ENCODE measurements around the gene VEZF1.

Gene VEZF1

DNA sequence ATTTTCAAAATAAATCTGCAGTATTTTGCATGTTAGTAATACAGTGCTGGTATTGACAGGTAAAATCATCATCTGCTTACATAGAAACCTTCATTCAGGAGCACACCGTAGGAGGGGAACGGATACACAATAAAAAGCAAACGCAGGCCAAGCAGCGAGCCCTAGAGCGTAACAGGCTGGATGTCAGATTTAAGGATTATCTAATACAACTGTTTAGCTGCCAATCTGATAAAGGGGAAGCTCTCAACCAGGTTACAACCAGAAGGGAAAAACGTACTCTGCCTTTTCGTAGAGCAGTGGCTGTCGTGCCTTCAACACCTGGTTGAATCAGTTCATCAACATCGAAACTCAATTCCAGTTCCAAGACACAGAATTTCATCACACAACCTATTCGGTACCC lies 16.5 kb downstream of the VEZF1 start:
- no peak overlapping the region for H3K4me2 ChIP-seq (ENCODE audit: low read depth, low read length, poor library complexity, severe bottlenecking)
- TF ChIP-seq, protein P1, sequence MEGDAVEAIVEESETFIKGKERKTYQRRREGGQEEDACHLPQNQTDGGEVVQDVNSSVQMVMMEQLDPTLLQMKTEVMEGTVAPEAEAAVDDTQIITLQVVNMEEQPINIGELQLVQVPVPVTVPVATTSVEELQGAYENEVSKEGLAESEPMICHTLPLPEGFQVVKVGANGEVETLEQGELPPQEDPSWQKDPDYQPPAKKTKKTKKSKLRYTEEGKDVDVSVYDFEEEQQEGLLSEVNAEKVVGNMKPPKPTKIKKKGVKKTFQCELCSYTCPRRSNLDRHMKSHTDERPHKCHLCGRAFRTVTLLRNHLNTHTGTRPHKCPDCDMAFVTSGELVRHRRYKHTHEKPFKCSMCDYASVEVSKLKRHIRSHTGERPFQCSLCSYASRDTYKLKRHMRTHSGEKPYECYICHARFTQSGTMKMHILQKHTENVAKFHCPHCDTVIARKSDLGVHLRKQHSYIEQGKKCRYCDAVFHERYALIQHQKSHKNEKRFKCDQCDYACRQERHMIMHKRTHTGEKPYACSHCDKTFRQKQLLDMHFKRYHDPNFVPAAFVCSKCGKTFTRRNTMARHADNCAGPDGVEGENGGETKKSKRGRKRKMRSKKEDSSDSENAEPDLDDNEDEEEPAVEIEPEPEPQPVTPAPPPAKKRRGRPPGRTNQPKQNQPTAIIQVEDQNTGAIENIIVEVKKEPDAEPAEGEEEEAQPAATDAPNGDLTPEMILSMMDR (IDR thresholded peaks at IDR 0.05; ENCODE audit: insufficient read depth, low read length, poor library complexity, severe bottlenecking): no peak
- TF ChIP-seq EZH2phosphoT487 (conservative IDR thresholded peaks at IDR 0.05; ENCODE audit: low read length): no peak
- no peak overlapping the region for H3K4me3 ChIP-seq (ENCODE audit: insufficient read depth, low read length, poor library complexity, severe bottlenecking)

DNA sequence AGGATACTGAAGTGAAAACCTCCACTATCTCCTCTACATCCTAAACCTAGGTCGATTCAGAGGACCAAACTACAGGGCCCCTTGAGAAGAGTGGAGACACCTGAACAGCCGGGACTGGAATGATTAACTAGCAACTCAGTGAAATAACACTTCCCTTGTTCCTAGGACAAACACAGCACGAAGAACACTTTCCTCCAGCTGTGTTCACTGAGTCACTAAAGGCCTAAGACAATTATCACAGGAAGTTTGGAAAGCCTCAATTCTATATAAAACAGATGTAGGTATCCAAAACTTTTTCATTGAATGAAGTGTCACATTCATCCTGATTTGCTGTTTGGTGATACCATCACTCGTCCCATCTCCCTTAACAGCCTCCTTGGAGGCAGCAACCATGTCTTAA lies 17.3 kb downstream of the VEZF1 start:
- H3K9ac ChIP-seq (ENCODE audit: low read length): no peak overlapping the region
- no peak overlapping the region for H2AFZ ChIP-seq (ENCODE audit: low read depth, low read length, severe bottlenecking)
- no peak overlapping the region for H3K4me2 ChIP-seq (ENCODE audit: low read depth, low read length, poor library complexity, severe bottlenecking)
- no peak overlapping the region for H3K27ac ChIP-seq (ENCODE audit: low read depth, low read length)
- TF ChIP-seq EZH2phosphoT487 (conservative IDR thresholded peaks at IDR 0.05; ENCODE audit: low read length): no peak
- TF ChIP-seq, protein P1 (IDR thresholded peaks at IDR 0.05; ENCODE audit: insufficient read depth, low read length, poor library complexity, severe bottlenecking): no peak
- no peaks in the 10 kb centered on the region for H3K9me3 ChIP-seq (ENCODE audit: insufficient read depth, low read length)
- H4K20me1 ChIP-seq (ENCODE audit: low read depth, low read length): no peaks in the 10 kb centered on the region; the same call in 1 of the 2 replicates
- H3K79me2 ChIP-seq (ENCODE audit: insufficient read depth, low read length): no peaks in the 10 kb centered on the region
- H3K27me3 ChIP-seq (ENCODE audit: low read length): no peaks in the 10 kb centered on the region
- H3K9me2 ChIP-seq (replicated peaks; ENCODE audit: insufficient read depth, low read length): no peaks in the 10 kb centered on the region
- no peaks in the 10 kb centered on the region for H3F3A ChIP-seq (ENCODE audit: insufficient read depth)
- no peak overlapping the region for H3K4me3 ChIP-seq (ENCODE audit: insufficient read depth, low read length, poor library complexity, severe bottlenecking)
- peaks cover 9% of the 10 kb centered on the region for H3K36me3 ChIP-seq (ENCODE audit: low read length)

More for the DNA sequence above, 16.5 kb downstream of the VEZF1 start:
- Histone ChIP-seq H3K9me2 (replicated peaks; ENCODE audit: insufficient read depth, low read length) (no peaks in the 10 kb centered on the region), H2AFZ (ENCODE audit: low read depth, low read length, severe bottlenecking) (no peak overlapping the region), H3F3A (ENCODE audit: insufficient read depth) (no peaks in the 10 kb centered on the region), H3K27ac (ENCODE audit: low read depth, low read length) (no peak overlapping the region), H3K36me3 (ENCODE audit: low read length) (peaks cover 15% of the 10 kb centered on the region), H3K79me2 (ENCODE audit: insufficient read depth, low read length) (no peaks in the 10 kb centered on the region), H4K20me1 (ENCODE audit: low read depth, low read length) (no peaks in the 10 kb centered on the region; the same call in 1 of the 2 replicates), H3K27me3 (ENCODE audit: low read length) (no peaks in the 10 kb centered on the region), H3K9ac (ENCODE audit: low read length) (no peak overlapping the region), H3K9me3 (ENCODE audit: insufficient read depth, low read length) (no peaks in the 10 kb centered on the region)

DNA sequence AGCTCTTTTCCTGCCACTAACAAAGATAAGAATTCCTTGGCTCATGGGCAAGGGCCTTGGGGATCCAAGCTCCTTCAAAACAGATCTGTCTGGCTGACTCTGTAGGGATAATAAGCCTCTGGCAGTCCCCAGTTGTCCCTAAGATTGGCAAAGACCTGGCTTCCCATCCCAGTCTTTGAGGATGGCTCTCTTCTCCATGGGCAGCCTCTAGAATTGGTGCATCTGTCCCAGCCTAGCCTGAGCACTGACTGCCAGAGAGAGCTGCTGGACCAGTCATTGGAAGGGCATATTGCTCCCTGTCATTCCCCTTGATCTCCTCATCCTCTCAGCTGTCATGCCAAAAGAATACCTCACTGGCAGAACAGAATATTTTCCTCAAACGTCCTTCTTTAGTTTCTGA lies 19.6 kb downstream of the VEZF1 start:
- H3F3A ChIP-seq (ENCODE audit: insufficient read depth): no peaks in the 10 kb centered on the region
- TF ChIP-seq, protein P1 (IDR thresholded peaks at IDR 0.05; ENCODE audit: insufficient read depth, low read length, poor library complexity, severe bottlenecking): no peak
- TF ChIP-seq EZH2phosphoT487 (conservative IDR thresholded peaks at IDR 0.05; ENCODE audit: low read length): no peak
- H3K27ac ChIP-seq (ENCODE audit: low read depth, low read length): no peak overlapping the region
- no peaks in the 10 kb centered on the region for H3K27me3 ChIP-seq (ENCODE audit: low read length)
- H3K4me3 ChIP-seq (ENCODE audit: insufficient read depth, low read length, poor library complexity, severe bottlenecking): no peak overlapping the region
- H4K20me1 ChIP-seq (ENCODE audit: low read depth, low read length): no peaks in the 10 kb centered on the region; the same call in 1 of the 2 replicates
- H3K9me2 ChIP-seq (replicated peaks; ENCODE audit: insufficient read depth, low read length): no peaks in the 10 kb centered on the region
- H3K36me3 ChIP-seq (ENCODE audit: low read length): 0 out of 2 replicates have a peak, but pooled peaks cover 2% of the 10 kb centered on the region
- H3K4me2 ChIP-seq (ENCODE audit: low read depth, low read length, poor library complexity, severe bottlenecking): no peak overlapping the region
- no peak overlapping the region for H2AFZ ChIP-seq (ENCODE audit: low read depth, low read length, severe bottlenecking)
- no peak overlapping the region for H3K9ac ChIP-seq (ENCODE audit: low read length)
- H3K9me3 ChIP-seq (ENCODE audit: insufficient read depth, low read length): no peaks in the 10 kb centered on the region
- H3K79me2 ChIP-seq (ENCODE audit: insufficient read depth, low read length): no peaks in the 10 kb centered on the region
